Stomach (tissue), 9 donors: ENCODE measurements around the gene PIM2. TPM values are rescaled to one million over a fixed set of nuclear protein-coding genes. Genes with fewer than 3 reads are reported as not detected.
A peak's percentile ranks its signal among the peaks of the same experiment; 100 is the strongest.

Experiments
- DNase-seq, 2 donors: peaks; one replicate each; pipeline versions ENCODE4 v3.0.0 to v3.0.0-alpha.2; 2013 to 2019
- H3K27ac ChIP-seq, 5 donors: fragments of 200-600 bp in 4 of 5; sonication (generic) in 4 of 5; one replicate each; pipeline ENCODE4 v1.5.1; 2013 to 2019; ENCODE audit warnings: mild to moderate bottlenecking in 1 of 5, moderate library complexity in 1 of 5
- H3K27me3 ChIP-seq, 3 donors: fragments of 200-600 bp; sonication (generic); one replicate each; pipeline ENCODE4 v1.5.1; 2017 to 2019; ENCODE audit warnings: mixed run types in 1 of 3
- H3K36me3 ChIP-seq, 4 donors: fragments of 200-600 bp; sonication (generic); 1 replicate in 3 of 4; 2 replicates in 1 of 4; pipeline ENCODE4 v1.5.1; 2016 to 2019
- H3K4me1 ChIP-seq, 4 donors: fragments of 200-600 bp; sonication (generic); one replicate each; pipeline ENCODE4 v1.5.1; 2016 to 2019
- H3K4me3 ChIP-seq, 4 donors: fragments of 200-600 bp; sonication (generic) in 3 of 4; one replicate each; pipeline ENCODE4 v1.5.1; 2016 to 2019; ENCODE audit warnings: mild to moderate bottlenecking in 1 of 4
- H3K9me3 ChIP-seq, 4 donors: fragments of 200-600 bp; sonication (generic); one replicate each; pipeline ENCODE4 v1.5.1; 2016 to 2019
- EP300 ChIP-seq: sonication (generic); formaldehyde crosslinking; IDR thresholded peaks from one replicate; pipeline ENCODE4 v1.6.1; 2017; ENCODE audit warnings: antibody characterized with exemption
- POLR2A ChIP-seq, 4 donors: fragments of 450-650 bp; IDR thresholded peaks; one replicate each; pipeline ENCODE4 v1.6.1; 2016; ENCODE audit warnings: antibody characterized with exemption in 4 of 4, control low read depth in 2 of 4, mild to moderate bottlenecking in 1 of 4, moderate library complexity in 1 of 4
- POLR2AphosphoS5 ChIP-seq, 3 donors: sonication (generic); formaldehyde crosslinking; IDR thresholded peaks; one replicate each; pipeline ENCODE4 v1.6.1; 2016; ENCODE audit warnings: antibody characterized with exemption in 3 of 3
- WGBS, 5 donors: extraction: QIAGEN DNeasy Blood & Tissue Kit in 3 of 5; methylation state at CpG; one replicate each; pipeline versions ENCODE4 v1.1.5 to v1.1.7; 2013 to 2018; 5-methylcytosine and 5-hydroxymethylcytosine counted together
- intact Hi-C: fragments of 100-400 bp; cut with DNase I; formaldehyde crosslinking; loops from one replicate; pipeline ENCODE4 v1.15.1; 2023; ENCODE audit warnings: low total_unique reads
- polyA plus RNA-seq, 3 donors: library from polyadenylated mRNA; stranded (reverse); fragments of 200-250 nt; gene quantifications; one replicate each; pipeline ENCODE4 v1.2.3, GENCODE V29; 2013
- total RNA-seq, 5 donors: library from RNA; depleted of rRNA; stranded (reverse); fragments of >200 nt; gene quantifications; one replicate each; pipeline versions ENCODE4 v1.1.0 to v1.2.3, GENCODE V29; 2014 to 2016
- TF ChIP-seq, protein P1 (sequence below), 7 experiments: fragments of 450-650 bp in 4 of 7; fragments of 200-600 bp in 3 of 7; sonication (generic) in 3 of 7; IDR thresholded peaks; one replicate each; pipeline ENCODE4 v1.5.1; 2016 to 2019; ENCODE audit warnings: antibody characterized with exemption in 7 of 7, control low read depth in 2 of 7, mild to moderate bottlenecking in 1 of 7
- donor health status: healthy with polysubstance abuse.
- donor health status: Bipolar disorder and iron deficiency.
- donor health status: healthy.

Gene PIM2
- total and polyA plus RNA-seq, 8 donors: 1.2 to 33.2 (median 9.9) TPM

DNA sequence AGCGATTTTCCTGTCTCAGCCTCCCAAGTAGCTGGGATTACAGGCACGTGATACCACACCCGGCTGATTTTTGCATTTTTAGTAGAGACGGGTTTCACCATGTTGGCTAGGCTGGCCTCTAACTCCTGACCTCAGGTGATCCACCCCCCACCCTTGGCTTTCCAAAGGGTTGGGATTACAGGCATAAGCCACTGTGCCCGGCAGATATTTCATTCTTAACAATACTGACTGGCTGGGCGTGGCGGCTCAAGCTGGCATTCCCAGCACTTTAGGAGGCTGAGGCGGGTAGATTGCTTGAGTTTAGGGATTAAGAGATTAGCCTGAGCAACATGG, 19.8 kb downstream of the PIM2 start:
- peaks cover 16 to 48% (median 39%) of the 10 kb centered on the region in 4 donors for H3K36me3 ChIP-seq
- TF ChIP-seq EP300 (no peak), POLR2AphosphoS5 (IDR thresholded peaks at IDR 0.05) (no peak), POLR2A (IDR thresholded peaks at IDR 0.05) (no peak)
- TF ChIP-seq, protein P1, sequence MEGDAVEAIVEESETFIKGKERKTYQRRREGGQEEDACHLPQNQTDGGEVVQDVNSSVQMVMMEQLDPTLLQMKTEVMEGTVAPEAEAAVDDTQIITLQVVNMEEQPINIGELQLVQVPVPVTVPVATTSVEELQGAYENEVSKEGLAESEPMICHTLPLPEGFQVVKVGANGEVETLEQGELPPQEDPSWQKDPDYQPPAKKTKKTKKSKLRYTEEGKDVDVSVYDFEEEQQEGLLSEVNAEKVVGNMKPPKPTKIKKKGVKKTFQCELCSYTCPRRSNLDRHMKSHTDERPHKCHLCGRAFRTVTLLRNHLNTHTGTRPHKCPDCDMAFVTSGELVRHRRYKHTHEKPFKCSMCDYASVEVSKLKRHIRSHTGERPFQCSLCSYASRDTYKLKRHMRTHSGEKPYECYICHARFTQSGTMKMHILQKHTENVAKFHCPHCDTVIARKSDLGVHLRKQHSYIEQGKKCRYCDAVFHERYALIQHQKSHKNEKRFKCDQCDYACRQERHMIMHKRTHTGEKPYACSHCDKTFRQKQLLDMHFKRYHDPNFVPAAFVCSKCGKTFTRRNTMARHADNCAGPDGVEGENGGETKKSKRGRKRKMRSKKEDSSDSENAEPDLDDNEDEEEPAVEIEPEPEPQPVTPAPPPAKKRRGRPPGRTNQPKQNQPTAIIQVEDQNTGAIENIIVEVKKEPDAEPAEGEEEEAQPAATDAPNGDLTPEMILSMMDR (IDR thresholded peaks at IDR 0.05): no peak
- H3K9me3 ChIP-seq: peaks cover 0 to 15% (median 0%) of the 10 kb centered on the region in 4 donors
- H3K4me1 ChIP-seq: peaks cover 15 to 22% (median 20%) of the 10 kb centered on the region in 4 donors
- WGBS, 5 donors: 37 to 71% (median 58%) methylated on average over 6 to 8 of the region's 8 CpGs
- no peak overlapping the region for H3K27ac ChIP-seq
- intact Hi-C loops: no loop called here
- no peaks in the 10 kb centered on the region for H3K27me3 ChIP-seq
- peak overlapping the region in 1 of 4 donors; percentile 69 for H3K4me3 ChIP-seq
- no peak for DNase-seq

DNA sequence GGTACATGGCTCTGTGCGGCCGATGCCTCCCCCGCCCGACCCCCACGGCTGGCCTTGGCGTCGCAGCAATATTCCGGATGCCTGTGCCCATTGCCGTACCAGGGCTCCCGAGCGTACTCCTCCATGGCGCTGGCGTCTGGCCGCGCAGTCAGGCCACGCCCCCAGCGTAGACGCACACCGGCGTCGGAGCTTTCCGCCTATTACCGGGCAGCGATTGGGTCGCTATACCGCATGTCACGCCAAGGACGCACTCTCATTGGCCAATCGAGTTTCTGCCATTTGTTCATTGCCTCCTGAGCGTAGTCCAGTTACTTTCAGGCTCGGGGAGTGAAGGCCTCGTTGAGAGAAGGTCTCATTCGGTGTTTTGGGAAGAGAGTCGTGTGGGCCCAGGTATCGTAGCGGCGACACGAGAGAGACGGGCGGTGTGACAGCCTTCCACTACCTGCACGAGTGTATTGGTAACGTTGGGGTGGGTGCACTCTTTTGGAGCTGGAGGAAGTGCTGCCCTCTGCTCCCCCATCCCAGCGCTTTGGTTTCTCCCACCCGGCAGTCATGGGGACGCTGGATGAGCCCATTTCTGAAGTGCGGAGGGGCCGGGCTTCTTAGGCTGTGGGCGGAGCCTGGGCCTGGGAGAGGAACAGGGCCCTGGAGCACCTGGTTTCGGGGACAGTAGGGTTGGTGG, 21.1 kb downstream of the PIM2 start, which contains the start of the genes PQBP1 and TIMM17B:
TSS of gene PQBP1 (plus strand) at position 306 of the 682 bp plus-strand sequence. CDS start 580 bp downstream, outside the sequence.
TSS of gene TIMM17B (minus strand) at position 144 of the 682 bp plus-strand sequence. CDS start at position 125, 19 bp downstream.
- 0 to 43% (median 10%) methylated on average over 33 to 49 of the region's 49 CpGs for WGBS, 5 donors
- intact Hi-C loops: no loop called here
- Histone ChIP-seq H3K27me3 (peaks cover 0 to 5% (median 0%) of the 10 kb centered on the region in 3 donors), H3K4me1 (peaks cover 15 to 22% (median 20%) of the 10 kb centered on the region in 4 donors), H3K4me3 (peak within 1 kb of the TSS; percentile 58 to 69 (median 63)), H3K27ac (peak within 1 kb of the TSS; percentile 91 to 97 (median 95)), H3K36me3 (peaks cover 12 to 48% (median 38%) of the 10 kb centered on the region in 4 donors), H3K9me3 (peaks cover 0 to 15% (median 0%) of the 10 kb centered on the region in 4 donors)
- peak; percentile 89 to 97 for DNase-seq
- peak; percentile 17 to 85 (median 83) for TF ChIP-seq POLR2AphosphoS5 (IDR thresholded peaks at IDR 0.05)
- TF ChIP-seq EP300: no peak

DNA sequence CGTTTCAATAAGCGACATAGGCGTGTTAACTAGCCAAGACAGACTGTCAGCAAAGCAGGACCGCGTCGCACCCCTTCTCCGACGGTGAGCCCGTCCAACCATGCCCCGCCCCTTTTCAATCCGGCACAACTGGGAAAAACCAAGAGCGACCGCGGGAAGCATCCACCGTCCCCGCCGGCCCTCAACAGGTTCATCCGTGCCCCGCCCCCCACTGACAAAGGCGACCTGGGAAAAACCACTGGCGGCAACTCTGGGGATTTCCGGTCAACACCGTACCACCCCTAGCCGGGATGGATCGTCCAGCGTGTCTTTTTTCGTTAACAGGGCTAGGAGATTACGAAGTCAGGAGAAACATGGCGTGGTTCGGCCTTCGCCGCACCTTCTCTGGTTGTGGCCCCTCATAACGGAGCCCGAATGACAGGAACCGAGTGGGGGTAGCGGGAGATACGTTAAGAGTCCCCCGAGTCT, 21.6 kb downstream of the PIM2 start:
- H3K27me3 ChIP-seq: peaks cover 0 to 5% (median 0%) of the 10 kb centered on the region in 3 donors
- WGBS, 5 donors: 0 to 41% (median 3%) methylated on average over 24 to 38 of the region's 38 CpGs
- DNase-seq: peak; percentile 73 to 91
- H3K4me3 ChIP-seq: peak overlapping the region; percentile 58 to 69 (median 63)
- intact Hi-C loops: no loop called here
- H3K27ac ChIP-seq: peak overlapping the region; percentile 91 to 97 (median 95)
- peaks cover 16 to 27% (median 22%) of the 10 kb centered on the region in 4 donors for H3K4me1 ChIP-seq
- peaks cover 0 to 15% (median 0%) of the 10 kb centered on the region in 4 donors for H3K9me3 ChIP-seq
- TF ChIP-seq EP300 (no peak), POLR2AphosphoS5 (IDR thresholded peaks at IDR 0.05) (no peak), POLR2A (IDR thresholded peaks at IDR 0.05) (no peak)
- TF ChIP-seq, protein P1 (IDR thresholded peaks at IDR 0.05): no peak
- H3K36me3 ChIP-seq: peaks cover 6 to 45% (median 33%) of the 10 kb centered on the region in 4 donors

DNA sequence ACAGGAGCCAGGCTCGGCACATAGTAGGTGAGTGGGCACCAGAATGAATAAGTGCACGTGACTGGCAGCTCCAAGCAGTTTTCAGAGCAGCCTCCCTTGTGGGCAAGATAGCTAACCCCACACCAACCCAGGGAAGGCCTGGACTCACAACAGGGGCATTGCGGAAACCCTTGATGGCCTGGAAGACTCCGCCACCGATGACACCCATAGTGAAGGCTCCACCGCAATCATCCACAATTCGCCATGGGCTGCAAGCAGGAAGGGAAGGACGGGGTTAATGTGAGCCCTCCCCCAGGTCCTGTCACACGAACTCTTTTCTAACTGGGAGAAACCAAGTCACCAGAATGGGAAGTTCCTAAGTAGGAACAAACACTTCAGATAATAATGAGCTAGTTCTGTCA, 22.2 kb downstream of the PIM2 start:
- H3K27me3 ChIP-seq: peaks cover 0 to 5% (median 0%) of the 10 kb centered on the region in 3 donors
- no peak for TF ChIP-seq POLR2AphosphoS5 (IDR thresholded peaks at IDR 0.05)
- no peak for TF ChIP-seq POLR2A (IDR thresholded peaks at IDR 0.05)
- TF ChIP-seq EP300: no peak
- TF ChIP-seq, protein P1 (IDR thresholded peaks at IDR 0.05): no peak
- 19 to 66% (median 56%) methylated on average over 4 to 9 of the region's 9 CpGs for WGBS, 5 donors
- peak in 1 of 2 donors; percentile 41 for DNase-seq
- peak overlapping the region; percentile 91 to 97 (median 95) for H3K27ac ChIP-seq
- H3K4me3 ChIP-seq: peak overlapping the region; percentile 58 to 69 (median 63)
- intact Hi-C loops: no loop called here
- H3K9me3 ChIP-seq: peaks cover 0 to 15% (median 0%) of the 10 kb centered on the region in 4 donors
- H3K4me1 ChIP-seq: peaks cover 20 to 31% (median 27%) of the 10 kb centered on the region in 4 donors
- peaks cover under 1 to 39% (median 27%) of the 10 kb centered on the region in 4 donors for H3K36me3 ChIP-seq
